NCI-H1417 treated with DMSO at 0.1 percent for 48 hours (cell line): Measurements from ENCODE around the gene FAM114A1.
"Not testable (repeated sequence)": the region's sequence is repeated elsewhere in the genome, so short reads cannot be mapped to it uniquely, and the experiment has no call there.

Experiments used
- DNase-seq: peaks from one replicate; lab custom pipeline; 2025; lab: John Stamatoyannopoulos, UW

Gene FAM114A1

DNA sequence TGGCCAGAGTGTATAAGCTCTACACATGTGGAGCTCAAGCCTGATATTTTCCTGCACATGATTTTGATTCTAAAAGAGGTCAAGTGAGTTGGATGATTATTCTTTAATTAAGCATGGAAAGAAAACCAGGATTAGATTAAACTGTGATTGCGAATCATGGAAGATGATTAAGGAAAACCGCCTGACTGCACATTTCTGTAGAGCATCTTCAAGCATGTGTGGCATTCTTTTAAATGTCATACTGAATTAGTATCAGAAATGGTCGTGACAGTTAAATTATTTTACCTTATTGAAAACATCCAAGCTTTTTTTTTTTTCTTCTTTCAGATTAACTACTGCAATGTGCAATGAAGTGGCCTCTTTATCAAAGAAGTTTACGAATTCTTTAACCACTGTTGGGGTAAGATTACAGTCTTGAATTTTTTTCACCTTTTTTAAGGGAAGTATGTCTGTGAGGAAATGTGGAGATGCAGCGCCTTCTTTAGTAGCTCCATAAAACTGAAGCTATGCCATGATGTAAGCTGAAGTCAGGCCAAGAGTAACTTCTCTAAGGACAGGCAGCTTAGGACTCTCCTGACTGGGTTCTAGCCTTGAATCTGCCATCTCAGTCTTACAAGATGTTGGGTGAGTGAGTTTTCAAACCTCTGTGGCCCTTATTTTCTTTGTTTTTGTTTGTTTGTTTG is 67.9 kb downstream of the FAM114A1 start:
- no peak for DNase-seq

DNA sequence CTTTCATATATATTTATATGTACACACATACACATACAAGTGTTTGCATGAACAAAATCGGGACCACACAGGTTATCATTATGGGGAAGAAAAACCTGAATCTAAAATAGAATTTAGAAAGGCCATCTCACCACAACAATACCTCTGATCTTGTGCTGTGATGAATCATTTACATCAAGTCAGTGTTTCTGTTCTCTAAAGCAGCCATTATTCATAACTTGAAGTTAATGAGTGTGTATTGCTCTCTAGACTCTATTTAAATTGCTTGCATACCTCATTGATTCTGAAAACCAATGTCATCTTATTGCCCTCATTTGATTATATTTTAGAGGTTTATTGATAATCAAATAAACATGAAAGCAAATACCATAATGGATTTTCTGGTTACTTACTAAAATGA is 71.6 kb downstream of the FAM114A1 start:
- DNase-seq = no peak

- DNase-seq = no peak
Observed at GRCh38 chr4:38940476-38940875, 72.9 kb downstream of the FAM114A1 start.

GRCh38 chr4:38941906-38942305 is 74.3 kb downstream of the FAM114A1 start:
- not testable (repeated sequence) for DNase-seq

DNA sequence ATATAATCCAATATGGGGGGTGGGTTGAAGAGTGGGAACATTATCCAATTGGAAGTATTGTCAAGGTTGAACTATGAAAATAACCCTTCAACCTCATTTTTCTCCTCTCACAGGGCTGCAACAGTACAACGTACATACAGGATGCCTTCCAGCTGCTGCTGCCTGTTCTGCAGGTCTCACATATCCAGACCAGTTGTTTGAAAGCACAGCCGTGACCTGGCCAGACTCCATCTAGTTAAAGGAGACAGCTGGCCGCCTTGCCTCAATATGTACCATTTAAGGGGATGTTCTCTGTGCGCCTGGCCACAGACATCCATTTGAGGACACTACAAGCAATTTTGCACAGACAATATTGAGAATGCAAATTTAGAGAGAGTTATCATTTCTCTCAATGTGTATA is 75.7 kb downstream of the FAM114A1 start:
- DNase-seq = no peak

DNA sequence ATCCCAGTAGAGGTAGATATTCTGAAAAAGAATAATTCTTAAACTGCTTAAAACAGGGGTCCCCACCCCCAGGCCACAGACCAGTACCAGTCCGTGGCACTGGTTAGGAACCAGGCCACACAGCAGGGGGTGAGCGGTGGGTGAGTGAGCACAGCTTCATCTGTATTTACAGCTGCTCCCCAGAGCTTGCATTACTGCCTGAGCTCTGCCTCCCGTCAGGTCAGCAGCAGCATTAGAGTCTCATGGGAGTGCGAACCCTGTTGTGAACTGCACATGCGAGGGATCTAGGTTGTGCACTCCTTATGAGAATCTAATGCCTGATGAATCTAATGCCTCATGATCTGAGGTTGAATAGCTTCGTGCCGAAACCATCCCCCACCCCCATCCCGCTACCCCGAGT is 76.8 kb downstream of the FAM114A1 start:
- DNase-seq = no peak

DNA sequence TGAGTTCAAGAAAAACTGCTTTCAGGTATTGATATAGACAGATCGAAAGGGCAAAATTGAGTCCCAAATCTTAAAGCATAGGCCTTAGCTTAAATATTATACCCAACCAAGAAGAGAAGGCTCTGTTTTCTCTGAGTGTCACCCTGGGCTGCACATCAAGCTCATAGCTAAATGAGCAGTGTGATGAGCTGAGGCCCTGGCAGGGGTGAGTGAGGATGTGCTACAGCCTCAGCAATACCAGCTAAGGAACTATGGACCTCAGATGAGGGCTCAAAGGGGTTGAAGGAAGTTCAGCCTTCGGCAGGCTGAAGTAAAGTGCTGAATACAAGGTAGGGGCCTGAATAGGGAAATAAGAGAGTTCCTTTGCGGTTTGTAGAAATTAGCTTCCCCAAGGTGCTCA is 79.3 kb downstream of the FAM114A1 start:
- no peak for DNase-seq

- DNase-seq = no peak
Observed at GRCh38 chr4:38948551-38948950, 80.9 kb downstream of the FAM114A1 start.

GRCh38 chr4:38949411-38950051 is 81.9 kb downstream of the FAM114A1 start:
- DNase-seq = no peak

GRCh38 chr4:38950159-38950558 is 82.6 kb downstream of the FAM114A1 start:
- no peak for DNase-seq

DNA sequence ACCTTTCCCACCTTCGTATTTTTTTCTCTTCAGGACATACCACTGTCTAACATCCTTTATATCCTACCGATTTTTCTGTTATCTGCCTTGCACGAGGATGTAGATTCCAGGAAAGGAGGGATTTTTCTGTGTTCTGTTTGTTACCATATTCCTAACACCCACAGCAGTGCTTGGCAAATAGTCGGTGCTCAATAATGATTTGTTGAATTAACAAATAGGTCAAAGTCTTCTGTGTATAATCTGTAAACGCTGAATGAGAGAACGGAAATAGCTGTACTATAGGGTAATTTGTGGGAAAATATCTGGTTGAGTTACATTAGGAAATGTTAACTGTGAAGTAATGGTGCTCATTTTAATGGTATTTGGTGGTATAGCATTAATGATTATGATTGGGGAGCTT is 83.1 kb downstream of the FAM114A1 start:
- DNase-seq = no peak

DNA sequence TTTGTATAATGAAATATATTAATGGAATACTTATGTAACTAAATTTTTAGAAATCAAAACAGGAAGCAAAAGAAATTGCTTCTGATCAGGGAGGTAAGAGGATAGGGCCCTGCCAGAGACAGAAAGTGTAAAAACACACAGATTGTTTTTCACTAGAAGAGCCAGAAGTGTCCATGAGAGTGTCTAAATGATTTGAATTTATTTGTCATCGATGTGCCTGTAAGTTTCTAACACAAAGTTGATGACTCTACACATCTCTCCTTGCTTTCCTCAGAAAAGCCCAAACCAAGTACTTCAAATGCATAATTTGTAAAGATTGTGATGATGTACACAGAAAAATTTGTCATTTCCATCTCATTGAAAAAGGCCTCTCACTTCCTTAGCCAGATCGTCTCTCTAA is 84.0 kb downstream of the FAM114A1 start:
- DNase-seq = no peak

DNA sequence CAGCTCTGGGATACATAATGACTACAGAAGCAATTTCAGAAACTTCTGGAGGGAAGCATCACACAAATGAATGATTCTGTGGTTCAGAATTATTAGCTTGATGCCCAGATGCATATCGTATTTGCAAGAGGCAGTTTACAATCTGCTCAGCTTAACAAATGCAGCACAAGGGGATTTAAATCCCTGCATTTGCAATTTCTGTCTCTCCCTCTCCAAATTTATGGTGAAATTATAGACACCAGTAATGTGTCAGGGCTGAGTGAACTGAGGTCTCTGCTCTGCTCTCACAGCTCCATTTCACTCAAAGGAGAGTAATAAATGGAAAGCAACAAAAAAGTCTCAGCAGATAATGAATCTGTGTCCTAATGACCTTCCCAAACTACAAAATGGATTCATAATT is 84.4 kb downstream of the FAM114A1 start:
- DNase-seq = no peak

DNA sequence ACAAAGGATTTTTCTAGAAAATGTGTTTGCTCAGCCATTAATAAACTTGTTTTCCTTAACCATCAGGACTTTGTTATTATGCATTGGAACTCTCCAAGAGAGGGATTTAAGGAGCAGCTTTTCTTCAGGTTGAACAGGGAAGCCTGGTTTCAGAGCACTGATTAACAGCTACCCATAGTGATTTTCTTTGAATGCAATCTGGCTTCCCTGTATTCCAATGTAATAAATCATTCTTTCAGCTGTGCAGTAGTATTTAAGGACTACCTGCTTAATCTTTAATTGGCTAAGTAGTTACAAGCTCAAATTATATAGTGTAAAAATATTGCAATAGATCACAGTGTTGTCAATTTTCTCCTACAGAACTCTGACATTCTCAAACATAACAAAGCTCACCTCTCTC is 87.1 kb downstream of the FAM114A1 start:
- no peak for DNase-seq

- DNase-seq = no peak
Observed at GRCh38 chr4:38955957-38956356, 88.4 kb downstream of the FAM114A1 start.

- DNase-seq = no peak
Observed at GRCh38 chr4:38957261-38957815, 89.7 kb downstream of the FAM114A1 start.

DNA sequence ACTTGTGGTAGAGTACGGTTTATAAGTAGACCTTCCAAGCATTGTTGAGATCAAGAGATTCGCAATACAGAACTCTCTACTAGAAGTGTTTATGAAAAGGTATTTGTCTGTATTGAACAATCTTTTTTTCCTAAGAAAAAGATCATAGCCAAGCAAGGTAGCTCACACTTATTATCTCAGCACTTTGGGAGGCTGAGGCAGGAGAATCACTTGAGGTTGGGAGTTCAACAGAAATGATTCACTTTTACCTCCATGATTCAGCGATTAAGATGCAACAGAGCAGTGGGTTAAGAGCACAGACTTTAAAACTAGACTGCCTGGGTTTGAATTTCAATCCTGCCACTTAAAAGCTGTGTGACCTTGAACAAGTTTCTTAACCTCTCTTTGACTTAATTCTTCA is 90.3 kb downstream of the FAM114A1 start:
- no peak for DNase-seq

- DNase-seq = no peak
Observed at GRCh38 chr4:38958453-38959190, 91.0 kb downstream of the FAM114A1 start.

DNA sequence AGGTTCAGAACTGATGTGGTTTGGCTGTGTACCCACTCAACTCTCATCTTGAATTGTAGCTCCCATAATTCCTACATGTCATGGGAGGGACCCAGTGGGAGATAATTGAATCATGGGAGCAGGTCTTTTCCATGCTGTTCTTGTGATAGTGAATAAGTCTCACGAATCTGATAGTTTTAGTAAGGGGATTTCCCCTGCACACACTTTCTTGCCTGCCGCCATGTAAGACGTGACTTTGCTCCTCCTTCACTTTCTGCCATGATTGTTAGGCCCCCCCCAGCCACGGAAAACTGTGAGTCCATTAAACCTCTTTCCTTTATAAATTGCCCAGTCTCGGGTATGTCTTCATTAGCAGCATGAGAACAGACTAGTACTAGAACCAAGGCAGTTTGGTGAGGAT is 91.6 kb downstream of the FAM114A1 start:
- not testable (repeated sequence) for DNase-seq

DNA sequence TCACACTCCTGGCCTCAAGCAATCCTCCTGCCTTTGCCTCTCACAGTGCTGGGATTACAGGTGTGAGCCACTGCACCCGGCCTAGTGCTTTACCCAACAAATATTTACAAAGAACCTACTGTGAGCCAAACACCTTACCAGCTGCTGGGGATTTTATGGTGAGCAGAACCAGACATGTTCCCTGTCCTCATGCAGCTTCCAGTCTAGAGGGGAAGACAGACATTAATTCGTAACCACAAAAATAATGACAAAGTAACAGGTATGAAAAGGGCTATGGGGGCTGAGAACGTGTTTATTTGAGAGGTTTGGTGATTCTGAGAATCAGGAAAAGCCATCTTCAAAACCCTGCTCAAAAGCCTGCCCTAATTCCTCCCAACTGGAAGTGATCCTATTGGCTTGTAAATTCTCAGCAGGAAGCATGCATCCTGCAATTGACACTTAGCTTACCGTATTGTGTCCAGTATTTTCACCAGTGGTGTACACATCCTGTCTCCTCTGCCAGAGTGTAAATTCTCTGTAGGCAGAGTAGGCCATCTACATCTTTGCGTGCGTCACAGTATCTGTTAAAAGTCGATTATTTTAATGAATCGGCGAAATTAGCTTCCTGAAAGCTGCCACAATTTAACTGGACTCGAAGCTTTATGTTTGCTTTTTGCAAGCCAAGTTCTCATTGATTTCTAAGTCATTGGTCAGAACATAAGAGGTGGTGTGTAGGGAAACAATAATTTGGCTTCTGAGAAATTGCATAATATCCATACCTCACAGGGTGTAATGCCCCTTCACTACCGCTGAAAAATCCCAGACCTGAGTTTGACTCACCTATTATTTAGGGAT is 97.6 kb downstream of the FAM114A1 start:
- DNase-seq = no peak

GRCh38 chr4:38965866-38966265 is 98.3 kb downstream of the FAM114A1 start:
- DNase-seq = no peak
